Neural progenitor cell (in vitro differentiated cells): ENCODE measurements around the gene FBXO39. TPM values are rescaled to one million over a fixed set of nuclear protein-coding genes. Genes with fewer than 3 reads are reported as not detected.
"Not testable (repeated sequence)": the region's sequence is repeated elsewhere in the genome, so short reads cannot be mapped to it uniquely, and the experiment has no call there.

ENCODE experiments used
- DNase-seq: peaks from one replicate; pipeline ENCODE4 v3.0.0-alpha.2; 2016; ENCODE audit warnings: low spot score
- H2AFZ ChIP-seq: fragments of 200-600 bp; sonication (generic); replicated peaks from 2 replicates; pipeline ENCODE4 v1.6.1; 2016; ENCODE audit warnings: antibody characterized with exemption
- H3F3A ChIP-seq: fragments of 200-600 bp; sonication (generic); 2 replicates; pipeline ENCODE4 v1.6.1; 2016; ENCODE audit warnings: antibody characterized with exemption, low read depth
- H3K27ac ChIP-seq: fragments of 200-600 bp; sonication (generic); 2 replicates; pipeline ENCODE4 v1.5.1; 2016; ENCODE audit warnings: mild to moderate bottlenecking
- H3K27me3 ChIP-seq: fragments of 200-600 bp; sonication (generic); 2 replicates; pipeline ENCODE4 v1.6.1; 2016; ENCODE audit warnings: mild to moderate bottlenecking, moderate library complexity
- H3K36me3 ChIP-seq: fragments of 200-600 bp; sonication (generic); 2 replicates; pipeline ENCODE4 v1.5.1; 2016
- H3K4me1 ChIP-seq: fragments of 200-600 bp; sonication (generic); 2 replicates; pipeline ENCODE4 v1.6.1; 2016; ENCODE audit warnings: mixed run types
- H3K4me2 ChIP-seq: fragments of 200-600 bp; sonication (generic); 2 replicates; pipeline ENCODE4 v1.6.1; 2016
- H3K4me3 ChIP-seq: fragments of 200-600 bp; sonication (generic); 2 replicates; pipeline ENCODE4 v1.5.1; 2016
- H3K79me2 ChIP-seq: fragments of 200-600 bp; sonication (generic); 2 replicates; pipeline ENCODE4 v1.6.1; 2016; ENCODE audit warnings: low read depth
- H3K9ac ChIP-seq: fragments of 200-600 bp; sonication (generic); 2 replicates; pipeline ENCODE4 v1.6.1; 2016
- H3K9me3 ChIP-seq: fragments of 200-600 bp; sonication (generic); 2 replicates; pipeline ENCODE4 v1.5.1; 2016; ENCODE audit warnings: low read depth
- H4K20me1 ChIP-seq: fragments of 200-600 bp; sonication (generic); 2 replicates; pipeline ENCODE4 v1.6.1; 2016; ENCODE audit warnings: low read depth
- H3K27ac Mint-ChIP-seq: 3 replicates; pipeline ENCODE4 v1.8.0; 2021; ENCODE audit warnings: mixed read lengths
- H3K27me3 Mint-ChIP-seq: 2 replicates; pipeline ENCODE4 v1.8.0; 2022; ENCODE audit warnings: low read depth, mild to moderate bottlenecking, inconsistent platforms, moderate library complexity, mixed read lengths; ENCODE audit not compliant: insufficient read depth
- H3K36me3 Mint-ChIP-seq: 3 replicates; pipeline ENCODE4 v1.8.0; 2021; ENCODE audit warnings: mixed read lengths
- H3K4me1 Mint-ChIP-seq: 3 replicates; pipeline ENCODE4 v1.8.0; 2021; ENCODE audit warnings: mixed read lengths
- H3K4me3 Mint-ChIP-seq: 3 replicates; pipeline ENCODE4 v1.8.0; 2021; ENCODE audit warnings: mild to moderate bottlenecking, moderate library complexity, mixed read lengths
- H3K9me3 Mint-ChIP-seq: 3 replicates; pipeline ENCODE4 v1.8.0; 2020; ENCODE audit warnings: mixed read lengths
- CTCF ChIP-seq: fragments of 200-600 bp; sonication (generic); IDR thresholded peaks from 2 replicates; pipeline ENCODE4 v1.5.1; 2017; ENCODE audit warnings: antibody characterized with exemption, mild to moderate bottlenecking
- EZH2 ChIP-seq: fragments of 200-600 bp; sonication (generic); IDR thresholded peaks from 2 replicates; pipeline ENCODE4 v1.6.1; 2017; ENCODE audit warnings: antibody characterized with exemption, mild to moderate bottlenecking, moderate library complexity
- EZH2phosphoT487 ChIP-seq: fragments of 200-600 bp; sonication (generic); IDR thresholded peaks from 2 replicates; pipeline ENCODE4 v1.6.1; 2017; ENCODE audit warnings: antibody characterized with exemption
- total RNA-seq: library from RNA; depleted of rRNA; stranded (reverse); fragments of >200 nt; gene quantifications from 2 replicates; pipeline ENCODE4 v1.2.3, GENCODE V29; 2015; ENCODE audit warnings: low replicate concordance

FBXO39 gene
- total RNA-seq, 1 donor from 2014 or later = not detected

- Mint-ChIP-seq H3K4me1 (no peaks in the 10 kb centered on the region), H3K9me3 (peaks cover 15% of the 10 kb centered on the region), H3K4me3 (no peak overlapping the region), H3K36me3 (no peaks in the 10 kb centered on the region), H3K27ac (no peak overlapping the region), H3K27me3 (peaks cover 3% of the 10 kb centered on the region)
- DNase-seq = no peak
- no peak overlapping the region for H3K9ac ChIP-seq
- no peak overlapping the region for H3K27ac ChIP-seq
- no peaks in the 10 kb centered on the region for H4K20me1 ChIP-seq
- H3K9me3 ChIP-seq = peaks cover 8% of the 10 kb centered on the region
- H3K4me1 ChIP-seq = no peaks in the 10 kb centered on the region
- peaks cover 24% of the 10 kb centered on the region for H3K27me3 ChIP-seq
- H3K36me3 ChIP-seq = no peaks in the 10 kb centered on the region
- H3K4me2 ChIP-seq = no peak overlapping the region
- no peak overlapping the region for H3K4me3 ChIP-seq
- TF ChIP-seq EZH2phosphoT487 = no peak
- TF ChIP-seq CTCF = no peak
- no peak for TF ChIP-seq EZH2
- H2AFZ ChIP-seq = no peak overlapping the region
- no peaks in the 10 kb centered on the region for H3F3A ChIP-seq
- no peaks in the 10 kb centered on the region for H3K79me2 ChIP-seq
Observed at GRCh38 chr17:6768447-6768846, 7.6 kb upstream of the FBXO39 start.

- Histone ChIP-seq H3K4me3 (no peak overlapping the region), H3K9me3 (peaks cover 8% of the 10 kb centered on the region), H3K4me2 (no peak overlapping the region), H3K27me3 (peaks cover 53% of the 10 kb centered on the region), H3K36me3 (no peaks in the 10 kb centered on the region), H3K9ac (no peak overlapping the region), H2AFZ (no peak overlapping the region), H4K20me1 (no peaks in the 10 kb centered on the region), H3K4me1 (no peaks in the 10 kb centered on the region), H3K79me2 (no peaks in the 10 kb centered on the region), H3F3A (no peaks in the 10 kb centered on the region), H3K27ac (no peak overlapping the region)
- Mint-ChIP-seq H3K4me3 (no peak overlapping the region), H3K27ac (no peak overlapping the region), H3K27me3 (peaks cover 21% of the 10 kb centered on the region), H3K4me1 (peaks cover 3% of the 10 kb centered on the region), H3K36me3 (no peaks in the 10 kb centered on the region), H3K9me3 (peaks cover 29% of the 10 kb centered on the region)
- TF ChIP-seq EZH2phosphoT487 = no peak
- TF ChIP-seq CTCF = no peak
- TF ChIP-seq EZH2 = no peak
- no peak for DNase-seq
Observed at GRCh38 chr17:6772016-6772415, 4.0 kb upstream of the FBXO39 start.

GRCh38 chr17:6774906-6775305, 1.1 kb upstream of the FBXO39 start:
- not testable (repeated sequence) for H4K20me1 ChIP-seq, H3K4me2 ChIP-seq, H3F3A ChIP-seq, H2AFZ ChIP-seq, H3K79me2 ChIP-seq, DNase-seq, H3K9ac ChIP-seq, H3K4me3 ChIP-seq, H3K4me1 Mint-ChIP-seq, H3K36me3 Mint-ChIP-seq, H3K36me3 ChIP-seq, H3K27ac Mint-ChIP-seq, H3K9me3 ChIP-seq, H3K27ac ChIP-seq, H3K4me1 ChIP-seq
- peaks cover 81% of the 10 kb centered on the region for H3K27me3 ChIP-seq
- H3K4me3 Mint-ChIP-seq = peak overlapping the region; percentile 46
- H3K27me3 Mint-ChIP-seq = peaks cover 32% of the 10 kb centered on the region
- H3K9me3 Mint-ChIP-seq = peaks cover 18% of the 10 kb centered on the region

- no peak overlapping the region for H3K27ac Mint-ChIP-seq
- Histone ChIP-seq H3K9me3 (no peaks in the 10 kb centered on the region), H3K9ac (no peak overlapping the region), H3K4me1 (no peaks in the 10 kb centered on the region), H3K27me3 (peaks cover 84% of the 10 kb centered on the region), H4K20me1 (no peaks in the 10 kb centered on the region), H3K79me2 (no peaks in the 10 kb centered on the region), H3F3A (no peaks in the 10 kb centered on the region), H2AFZ (no peak overlapping the region), H3K4me2 (no peak overlapping the region), H3K27ac (no peak overlapping the region), H3K4me3 (no peak overlapping the region), H3K36me3 (no peaks in the 10 kb centered on the region)
- peaks cover 27% of the 10 kb centered on the region for H3K27me3 Mint-ChIP-seq
- no peak for DNase-seq
- H3K4me3 Mint-ChIP-seq = no peak overlapping the region
- H3K9me3 Mint-ChIP-seq = peaks cover 8% of the 10 kb centered on the region
- TF ChIP-seq EZH2phosphoT487 (no peak), CTCF (no peak), EZH2 (no peak)
- H3K4me1 Mint-ChIP-seq = peaks cover 3% of the 10 kb centered on the region
- H3K36me3 Mint-ChIP-seq = no peaks in the 10 kb centered on the region
Observed at GRCh38 chr17:6779411-6779810, 3.4 kb downstream of the FBXO39 start.
